Measurements from ENCODE around the gene HOXB3. TPM values are rescaled to one million over a fixed set of nuclear protein-coding genes. Genes with fewer than 3 reads are reported as not detected.

HOXB3 gene
- total RNA-seq, 1 donor from 2014 or later, result 4.2 TPM

GRCh38 chr17:48577330-48577945 lies 12.6 kb downstream of the HOXB3 start:
- Histone ChIP-seq H3K4me1 (ENCODE audit: control insufficient read depth in 3 of 3, insufficient read depth in 3 of 3, low read length in 3 of 3) (peaks cover 5 to 23% (median 19%) of the 10 kb centered on the region in 3 donors), H3K36me3 (ENCODE audit: control insufficient read depth in 3 of 3, insufficient read depth in 3 of 3, low read length in 3 of 3) (no peaks in the 10 kb centered on the region), H3K9ac (ENCODE audit: low read depth in 1 of 3, low read length in 3 of 3) (peak overlapping the region in 2 of 3 donors; percentile 2 to 51), H3K27ac (ENCODE audit: low read depth, low read length) (peak overlapping the region; percentile 40), H3K27me3 (ENCODE audit: control insufficient read depth in 3 of 3, insufficient read depth in 3 of 3, low read length in 3 of 3) (peaks cover 45 to 88% (median 87%) of the 10 kb centered on the region in 3 donors), H3K9me3 (ENCODE audit: control insufficient read depth in 3 of 3, low read length in 3 of 3) (no peaks in the 10 kb centered on the region), H3K4me3 (ENCODE audit: low read length in 3 of 3) (peak overlapping the region; percentile 11 to 68 (median 22))

DNA sequence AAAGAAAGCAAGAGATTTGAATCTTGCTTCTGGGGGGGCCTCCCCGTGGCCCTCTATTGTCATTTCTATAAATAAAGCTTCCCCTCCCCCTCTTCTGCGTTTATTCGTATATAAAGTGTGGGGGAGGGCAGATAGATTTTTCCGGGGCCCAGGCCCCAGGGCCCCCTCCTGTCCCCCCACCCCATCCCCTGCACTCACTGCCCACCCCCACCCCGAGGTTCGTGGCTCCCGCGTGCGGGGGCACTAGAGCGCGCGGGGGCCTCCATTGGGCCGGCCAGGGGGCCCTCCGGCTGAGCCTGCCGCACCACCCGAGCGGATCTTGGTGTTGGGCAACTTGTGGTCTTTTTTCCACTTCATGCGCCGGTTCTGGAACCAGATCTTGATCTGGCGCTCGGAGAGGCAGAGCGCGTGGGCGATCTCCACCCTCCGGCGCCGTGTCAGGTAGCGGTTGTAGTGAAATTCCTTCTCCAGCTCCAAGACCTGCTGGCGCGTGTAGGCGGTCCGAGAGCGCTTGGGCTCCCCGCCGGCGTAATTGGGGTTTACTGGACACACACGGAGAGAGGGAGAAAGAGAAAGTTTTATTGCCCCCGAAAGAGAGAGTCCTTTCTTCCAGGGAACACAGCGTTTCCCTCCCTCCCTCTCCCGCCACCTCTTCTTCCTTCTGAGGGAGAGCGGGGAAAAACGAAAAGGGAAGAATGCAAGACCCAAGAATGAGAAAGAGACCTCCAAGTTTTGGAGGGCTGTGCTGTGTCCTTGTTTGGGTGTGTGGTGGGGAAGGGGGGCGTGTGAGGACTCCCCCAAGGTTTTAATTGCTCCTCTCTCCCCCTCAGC lies 13.3 kb downstream of the HOXB3 start:
- H3K27ac ChIP-seq (ENCODE audit: low read depth, low read length), result peak overlapping the region; percentile 40
- peak overlapping the region; percentile 6 to 68 (median 11) for H3K4me3 ChIP-seq (ENCODE audit: low read length in 3 of 3)
- peaks cover 42 to 88% (median 84%) of the 10 kb centered on the region in 3 donors for H3K27me3 ChIP-seq (ENCODE audit: control insufficient read depth in 3 of 3, insufficient read depth in 3 of 3, low read length in 3 of 3)
- no peaks in the 10 kb centered on the region for H3K36me3 ChIP-seq (ENCODE audit: control insufficient read depth in 3 of 3, insufficient read depth in 3 of 3, low read length in 3 of 3)
- no peaks in the 10 kb centered on the region for H3K9me3 ChIP-seq (ENCODE audit: control insufficient read depth in 3 of 3, low read length in 3 of 3)
- H3K4me1 ChIP-seq (ENCODE audit: control insufficient read depth in 3 of 3, insufficient read depth in 3 of 3, low read length in 3 of 3), result peaks cover 11 to 19% (median 19%) of the 10 kb centered on the region in 3 donors
- H3K9ac ChIP-seq (ENCODE audit: low read depth in 1 of 3, low read length in 3 of 3), result no peak overlapping the region

GRCh38 chr17:48575673-48576478 lies 14.2 kb downstream of the HOXB3 start:
- Histone ChIP-seq H3K27me3 (ENCODE audit: control insufficient read depth in 3 of 3, insufficient read depth in 3 of 3, low read length in 3 of 3) (peaks cover 34 to 88% (median 83%) of the 10 kb centered on the region in 3 donors), H3K9me3 (ENCODE audit: control insufficient read depth in 3 of 3, low read length in 3 of 3) (no peaks in the 10 kb centered on the region), H3K4me1 (ENCODE audit: control insufficient read depth in 3 of 3, insufficient read depth in 3 of 3, low read length in 3 of 3) (peaks cover 12 to 19% (median 19%) of the 10 kb centered on the region in 3 donors), H3K27ac (ENCODE audit: low read depth, low read length) (peak overlapping the region; percentile 36), H3K4me3 (ENCODE audit: low read length in 3 of 3) (peak overlapping the region in 1 of 3 donors; percentile 29), H3K36me3 (ENCODE audit: control insufficient read depth in 3 of 3, insufficient read depth in 3 of 3, low read length in 3 of 3) (no peaks in the 10 kb centered on the region), H3K9ac (ENCODE audit: low read depth in 1 of 3, low read length in 3 of 3) (no peak overlapping the region)

- no peaks in the 10 kb centered on the region for H3K9me3 ChIP-seq (ENCODE audit: control insufficient read depth in 3 of 3, low read length in 3 of 3)
- no peak overlapping the region for H3K27ac ChIP-seq (ENCODE audit: low read depth, low read length)
- no peaks in the 10 kb centered on the region for H3K36me3 ChIP-seq (ENCODE audit: control insufficient read depth in 3 of 3, insufficient read depth in 3 of 3, low read length in 3 of 3)
- H3K4me1 ChIP-seq (ENCODE audit: control insufficient read depth in 3 of 3, insufficient read depth in 3 of 3, low read length in 3 of 3), result peaks cover 12 to 21% (median 19%) of the 10 kb centered on the region in 3 donors
- H3K27me3 ChIP-seq (ENCODE audit: control insufficient read depth in 3 of 3, insufficient read depth in 3 of 3, low read length in 3 of 3), result peaks cover 29 to 88% (median 82%) of the 10 kb centered on the region in 3 donors
- H3K9ac ChIP-seq (ENCODE audit: low read depth in 1 of 3, low read length in 3 of 3), result no peak overlapping the region
- H3K4me3 ChIP-seq (ENCODE audit: low read length in 3 of 3), result no peak overlapping the region
Observed at GRCh38 chr17:48575066-48575582, 14.9 kb downstream of the HOXB3 start.

DNA sequence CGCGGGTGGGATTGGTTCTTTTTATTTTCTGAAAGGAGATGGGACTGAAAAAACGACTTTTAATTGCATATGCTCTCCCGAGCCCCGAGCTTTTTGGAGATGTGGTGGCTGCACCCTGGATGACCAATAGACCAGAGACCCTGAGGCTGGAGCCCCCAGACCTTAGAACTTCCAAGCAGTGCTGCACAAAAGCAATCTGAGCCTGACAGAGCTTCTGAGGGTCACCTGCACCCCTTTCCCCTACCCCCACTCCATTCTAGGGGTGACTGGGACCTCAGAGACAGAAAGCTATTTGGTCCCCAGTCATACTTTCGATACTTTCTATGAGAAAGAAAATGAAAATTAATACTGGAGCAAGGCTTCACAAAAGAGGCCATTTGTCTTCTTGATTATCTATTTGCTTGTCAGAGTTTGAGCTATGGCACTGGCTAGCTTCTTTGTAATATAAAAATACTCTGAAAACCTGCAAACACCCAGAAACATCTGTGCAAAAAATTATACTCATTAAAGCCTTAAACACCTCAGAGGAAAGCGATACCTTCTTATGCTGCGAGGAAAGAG lies 15.5 kb downstream of the HOXB3 start:
- no peaks in the 10 kb centered on the region for H3K36me3 ChIP-seq (ENCODE audit: control insufficient read depth in 3 of 3, insufficient read depth in 3 of 3, low read length in 3 of 3)
- peaks cover 12 to 21% (median 19%) of the 10 kb centered on the region in 3 donors for H3K4me1 ChIP-seq (ENCODE audit: control insufficient read depth in 3 of 3, insufficient read depth in 3 of 3, low read length in 3 of 3)
- H3K27me3 ChIP-seq (ENCODE audit: control insufficient read depth in 3 of 3, insufficient read depth in 3 of 3, low read length in 3 of 3), result peaks cover 27 to 89% (median 81%) of the 10 kb centered on the region in 3 donors
- no peaks in the 10 kb centered on the region for H3K9me3 ChIP-seq (ENCODE audit: control insufficient read depth in 3 of 3, low read length in 3 of 3)
- no peak overlapping the region for H3K4me3 ChIP-seq (ENCODE audit: low read length in 3 of 3)
- no peak overlapping the region for H3K9ac ChIP-seq (ENCODE audit: low read depth in 1 of 3, low read length in 3 of 3)
- no peak overlapping the region for H3K27ac ChIP-seq (ENCODE audit: low read depth, low read length)

GRCh38 chr17:48571826-48572417 lies 18.1 kb downstream of the HOXB3 start:
- Histone ChIP-seq H3K9ac (ENCODE audit: low read depth in 1 of 3, low read length in 3 of 3) (no peak overlapping the region), H3K27ac (ENCODE audit: low read depth, low read length) (no peak overlapping the region), H3K4me3 (ENCODE audit: low read length in 3 of 3) (no peak overlapping the region), H3K4me1 (ENCODE audit: control insufficient read depth in 3 of 3, insufficient read depth in 3 of 3, low read length in 3 of 3) (peaks cover 12 to 16% (median 14%) of the 10 kb centered on the region in 3 donors), H3K9me3 (ENCODE audit: control insufficient read depth in 3 of 3, low read length in 3 of 3) (no peaks in the 10 kb centered on the region), H3K27me3 (ENCODE audit: control insufficient read depth in 3 of 3, insufficient read depth in 3 of 3, low read length in 3 of 3) (peaks cover 15 to 94% (median 87%) of the 10 kb centered on the region in 3 donors), H3K36me3 (ENCODE audit: control insufficient read depth in 3 of 3, insufficient read depth in 3 of 3, low read length in 3 of 3) (no peaks in the 10 kb centered on the region)

DNA sequence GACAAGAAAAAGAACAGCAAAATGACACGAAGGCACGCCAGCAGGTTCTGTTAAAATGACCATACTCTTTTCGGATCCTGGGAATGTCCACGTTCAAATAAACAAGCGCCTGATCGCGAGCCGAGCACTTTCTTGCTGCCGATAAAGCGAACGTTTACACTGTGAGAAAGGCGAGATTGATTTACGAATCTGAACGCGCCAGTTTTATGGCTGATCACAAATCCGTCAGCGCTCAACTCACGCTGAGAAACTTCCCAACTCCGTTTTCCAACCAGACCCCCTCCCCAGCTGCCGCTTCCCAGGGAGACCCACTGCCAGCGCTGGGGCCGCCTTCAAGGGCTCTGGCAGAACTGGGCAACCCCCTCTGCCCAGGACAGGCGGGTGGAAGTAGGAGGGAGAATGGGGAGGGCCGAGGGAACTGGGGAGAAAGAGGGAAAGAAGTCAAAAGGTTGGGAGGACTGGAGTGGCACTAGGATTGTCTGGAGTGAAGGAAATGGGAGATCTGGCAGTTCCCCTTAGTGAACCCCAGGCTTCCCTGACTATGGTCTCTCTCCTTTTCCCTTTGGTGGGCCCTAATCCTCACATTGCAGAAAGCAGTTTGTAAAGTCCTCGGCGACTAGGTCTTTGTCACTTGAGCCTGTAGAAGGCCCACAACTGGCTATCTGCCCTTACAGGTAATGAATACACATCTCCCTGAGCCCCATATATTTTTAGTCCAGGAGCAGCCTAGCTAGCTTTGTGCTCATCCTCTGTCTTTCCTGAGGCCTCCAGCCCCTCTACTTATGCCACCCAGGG lies 18.8 kb downstream of the HOXB3 start:
- Histone ChIP-seq H3K36me3 (ENCODE audit: control insufficient read depth in 3 of 3, insufficient read depth in 3 of 3, low read length in 3 of 3) (no peaks in the 10 kb centered on the region), H3K9me3 (ENCODE audit: control insufficient read depth in 3 of 3, low read length in 3 of 3) (no peaks in the 10 kb centered on the region), H3K4me1 (ENCODE audit: control insufficient read depth in 3 of 3, insufficient read depth in 3 of 3, low read length in 3 of 3) (peaks cover 8 to 19% (median 13%) of the 10 kb centered on the region in 3 donors), H3K27me3 (ENCODE audit: control insufficient read depth in 3 of 3, insufficient read depth in 3 of 3, low read length in 3 of 3) (peaks cover 16 to 97% (median 90%) of the 10 kb centered on the region in 3 donors), H3K9ac (ENCODE audit: low read depth in 1 of 3, low read length in 3 of 3) (peak overlapping the region in 1 of 3 donors; percentile 27), H3K27ac (ENCODE audit: low read depth, low read length) (no peak overlapping the region), H3K4me3 (ENCODE audit: low read length in 3 of 3) (peak overlapping the region in 1 of 3 donors; percentile 48)

DNA sequence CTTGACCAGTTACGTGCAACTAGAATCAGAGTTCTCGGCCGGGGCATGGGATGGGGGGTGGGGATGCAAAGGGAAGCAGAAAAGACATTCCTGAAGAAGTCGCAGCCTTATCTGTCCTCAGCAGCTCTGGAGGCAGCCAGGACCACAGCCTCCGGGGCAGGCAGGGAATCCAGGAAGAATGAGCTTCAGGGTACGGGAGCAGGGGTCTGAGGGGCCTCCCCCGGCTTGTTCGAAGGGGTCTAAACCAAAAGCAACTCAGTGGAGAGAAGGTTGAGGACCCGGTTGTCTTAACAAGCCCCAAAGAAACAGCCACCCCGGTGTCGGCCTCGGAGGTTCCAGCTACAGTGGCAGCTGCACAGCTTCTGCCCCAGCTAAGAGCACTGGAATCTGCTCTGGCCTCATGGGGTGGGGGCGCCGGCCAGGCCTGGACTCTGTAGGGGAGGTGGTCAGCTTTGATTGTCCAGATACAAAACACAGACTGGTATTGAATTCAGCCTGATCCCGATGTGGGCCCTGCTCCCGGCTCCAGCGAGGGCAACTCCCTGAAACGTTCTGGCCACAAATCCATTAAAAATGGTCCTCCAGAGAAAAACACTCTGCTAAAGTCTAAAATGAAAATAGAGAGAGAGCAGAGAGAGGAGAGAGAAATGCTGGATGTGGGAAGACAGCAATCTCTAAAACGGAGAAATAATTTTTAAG lies 19.6 kb downstream of the HOXB3 start:
- Histone ChIP-seq H3K4me1 (ENCODE audit: control insufficient read depth in 3 of 3, insufficient read depth in 3 of 3, low read length in 3 of 3) (peaks cover 4 to 22% (median 7%) of the 10 kb centered on the region in 3 donors), H3K27me3 (ENCODE audit: control insufficient read depth in 3 of 3, insufficient read depth in 3 of 3, low read length in 3 of 3) (peaks cover 23 to 97% (median 90%) of the 10 kb centered on the region in 3 donors), H3K4me3 (ENCODE audit: low read length in 3 of 3) (peak overlapping the region in 1 of 3 donors; percentile 48), H3K27ac (ENCODE audit: low read depth, low read length) (no peak overlapping the region), H3K9ac (ENCODE audit: low read depth in 1 of 3, low read length in 3 of 3) (peak overlapping the region in 1 of 3 donors; percentile 61), H3K9me3 (ENCODE audit: control insufficient read depth in 3 of 3, low read length in 3 of 3) (no peaks in the 10 kb centered on the region), H3K36me3 (ENCODE audit: control insufficient read depth in 3 of 3, insufficient read depth in 3 of 3, low read length in 3 of 3) (no peaks in the 10 kb centered on the region)

Data from skeletal muscle tissue (tissue), 4 donors.